RWPE2 (cell line): ENCODE measurements around the gene DEFB118.

Experiments
- ATAC-seq: fragments of 200-7000 bp; cut with Tn5 transposase; 3 replicates; pipeline ENCODE4 v1.9.1; 2021; ENCODE audit warnings: low read depth
- DNase-seq: peaks from one replicate; pipeline ENCODE4 v3.0.0-alpha.2; 2020; ENCODE audit warnings: low spot score
- H3K27ac ChIP-seq: fragments of 450-650 bp; 2 replicates; pipeline ENCODE4 v1.5.1; 2017; ENCODE audit warnings: mild to moderate bottlenecking; ENCODE audit not compliant: poor library complexity, severe bottlenecking
- H3K27me3 ChIP-seq: fragments of 250-450 bp; sonication (Bioruptor Pico); 2 replicates; pipeline ENCODE4 v1.5.1; 2021; ENCODE audit warnings: mild to moderate bottlenecking, moderate library complexity; ENCODE audit not compliant: insufficient read depth, poor library complexity, severe bottlenecking
- H3K36me3 ChIP-seq: fragments of 250-450 bp; sonication (Bioruptor Pico); 2 replicates; pipeline ENCODE4 v1.5.1; 2020; ENCODE audit warnings: low read depth, mild to moderate bottlenecking, moderate library complexity
- H3K4me1 ChIP-seq: fragments of 250-450 bp; sonication (Bioruptor Pico); 2 replicates; pipeline ENCODE4 v1.5.1; 2021; ENCODE audit warnings: mild to moderate bottlenecking, moderate library complexity; ENCODE audit not compliant: insufficient read depth, poor library complexity, severe bottlenecking
- H3K4me3 ChIP-seq: fragments of 250-450 bp; sonication (Bioruptor Pico); 2 replicates; pipeline ENCODE4 v1.5.1; 2021; ENCODE audit warnings: mild to moderate bottlenecking, moderate library complexity; ENCODE audit not compliant: severe bottlenecking
- H3K9me3 ChIP-seq: fragments of 250-450 bp; sonication (Bioruptor Pico); 2 replicates; pipeline ENCODE4 v1.5.1; 2021; ENCODE audit warnings: mild to moderate bottlenecking, moderate library complexity; ENCODE audit not compliant: severe bottlenecking
- CTCF ChIP-seq: fragments of 450-650 bp; IDR thresholded peaks from one replicate; pipeline ENCODE4 v1.5.1; 2017; ENCODE audit warnings: mild to moderate bottlenecking, moderate library complexity; ENCODE audit not compliant: poor library complexity, severe bottlenecking

DEFB118 gene

GRCh38 chr20:31368301-31368700 lies at the start of gene DEFB118:
DEFB118 (plus strand) TSS chr20:31368601; CDS start chr20:31368651, 50 bp downstream.
- Histone ChIP-seq H3K27me3 (peaks cover 4% of the 10 kb centered on the region), H3K9me3 (no peaks in the 10 kb centered on the region), H3K4me1 (no peaks in the 10 kb centered on the region), H3K4me3 (no peak within 1 kb of the TSS), H3K36me3 (no peaks in the 10 kb centered on the region), H3K27ac (no peak within 1 kb of the TSS)
- TF ChIP-seq CTCF = no peak
- no peak for DNase-seq
- ATAC-seq = peak; percentile 40; the same call in 2 of the 3 replicates

- DNase-seq (no peak), ATAC-seq (no peak)
- Histone ChIP-seq H3K9me3 (peaks cover 6% of the 10 kb centered on the region), H3K27ac (no peak overlapping the region), H3K36me3 (no peaks in the 10 kb centered on the region), H3K4me1 (no peaks in the 10 kb centered on the region), H3K4me3 (no peak overlapping the region), H3K27me3 (peaks cover 8% of the 10 kb centered on the region)
- no peak for TF ChIP-seq CTCF
Observed at GRCh38 chr20:31322504-31322903, 45.9 kb upstream of the DEFB118 start.

GRCh38 chr20:31330893-31331292 lies 37.5 kb upstream of the DEFB118 start:
- H3K27ac ChIP-seq = no peak overlapping the region
- H3K4me1 ChIP-seq = no peaks in the 10 kb centered on the region
- ATAC-seq (no peak), DNase-seq (no peak)
- H3K4me3 ChIP-seq = no peak overlapping the region
- H3K27me3 ChIP-seq = peaks cover 7% of the 10 kb centered on the region
- H3K36me3 ChIP-seq = no peaks in the 10 kb centered on the region
- no peak for TF ChIP-seq CTCF
- peaks cover 6% of the 10 kb centered on the region for H3K9me3 ChIP-seq

GRCh38 chr20:31341470-31341869 lies 26.9 kb upstream of the DEFB118 start:
- Histone ChIP-seq H3K36me3 (no peaks in the 10 kb centered on the region), H3K4me1 (no peaks in the 10 kb centered on the region), H3K4me3 (no peak overlapping the region), H3K27ac (no peak overlapping the region), H3K9me3 (peaks cover 1% of the 10 kb centered on the region), H3K27me3 (peaks cover 18% of the 10 kb centered on the region)
- no peak for DNase-seq
- no peak for ATAC-seq
- TF ChIP-seq CTCF = no peak

GRCh38 chr20:31355981-31356380 lies 12.4 kb upstream of the DEFB118 start:
- Histone ChIP-seq H3K27ac (no peak overlapping the region), H3K9me3 (no peaks in the 10 kb centered on the region), H3K36me3 (no peaks in the 10 kb centered on the region), H3K27me3 (peaks cover 14% of the 10 kb centered on the region), H3K4me1 (no peaks in the 10 kb centered on the region), H3K4me3 (no peak overlapping the region)
- ATAC-seq = peak; percentile 38; the same call in 1 of the 3 replicates
- TF ChIP-seq CTCF = no peak
- no peak for DNase-seq
